Upper lobe of left lung (tissue), 4 donors: Measurements from ENCODE around the gene SLC38A3.

Experiments used
- EP300 ChIP-seq, 4 donors: sonication (generic); formaldehyde crosslinking; IDR thresholded peaks; one replicate each; pipeline ENCODE4 v1.5.1; 2017; ENCODE audit warnings: antibody characterized with exemption in 4 of 4, control low read depth in 2 of 4
- TF ChIP-seq, protein P1 (sequence below), 6 experiments: fragments of 450-650 bp in 4 of 6; fragments of 200-600 bp in 2 of 6; sonication (generic) in 2 of 6; IDR thresholded peaks; one replicate each; pipeline ENCODE4 v1.5.1; 2016 to 2019; ENCODE audit warnings: antibody characterized with exemption in 6 of 6

DNA sequence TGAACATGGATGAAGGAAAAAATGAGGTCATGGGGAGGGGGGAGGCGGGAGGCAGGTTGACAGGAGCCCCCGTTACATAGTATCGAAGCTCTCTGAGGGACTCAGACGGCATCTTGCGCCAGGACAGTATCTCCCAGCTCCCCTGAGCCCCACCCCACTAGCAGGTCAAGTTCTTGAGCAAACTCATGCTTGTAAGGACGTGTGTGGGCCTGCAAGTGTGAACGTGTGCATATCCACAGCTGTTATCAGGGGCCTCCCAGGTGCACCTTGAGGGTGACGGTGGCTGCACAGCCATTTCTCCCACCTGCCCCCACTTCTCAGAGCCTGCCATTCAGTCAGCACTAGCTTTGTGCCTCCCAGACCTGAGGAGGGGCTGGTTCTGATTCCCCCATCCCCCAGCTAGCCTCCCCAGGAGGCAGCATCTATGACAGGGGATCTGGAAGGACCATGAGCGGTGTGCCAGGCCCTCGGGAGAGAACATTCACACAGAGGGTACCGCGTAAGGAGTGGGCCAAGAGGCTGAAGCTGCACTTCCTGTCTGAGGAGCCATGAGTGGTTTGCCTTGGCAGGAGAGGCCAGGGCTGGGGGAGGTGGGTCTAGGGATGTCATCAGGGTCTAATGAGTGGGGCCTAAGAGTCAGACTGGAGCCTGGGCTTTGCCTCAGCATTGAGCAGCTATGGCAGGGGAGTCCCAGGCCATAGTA lies 47.1 kb upstream of the SLC38A3 start:
- TF ChIP-seq, protein P1, sequence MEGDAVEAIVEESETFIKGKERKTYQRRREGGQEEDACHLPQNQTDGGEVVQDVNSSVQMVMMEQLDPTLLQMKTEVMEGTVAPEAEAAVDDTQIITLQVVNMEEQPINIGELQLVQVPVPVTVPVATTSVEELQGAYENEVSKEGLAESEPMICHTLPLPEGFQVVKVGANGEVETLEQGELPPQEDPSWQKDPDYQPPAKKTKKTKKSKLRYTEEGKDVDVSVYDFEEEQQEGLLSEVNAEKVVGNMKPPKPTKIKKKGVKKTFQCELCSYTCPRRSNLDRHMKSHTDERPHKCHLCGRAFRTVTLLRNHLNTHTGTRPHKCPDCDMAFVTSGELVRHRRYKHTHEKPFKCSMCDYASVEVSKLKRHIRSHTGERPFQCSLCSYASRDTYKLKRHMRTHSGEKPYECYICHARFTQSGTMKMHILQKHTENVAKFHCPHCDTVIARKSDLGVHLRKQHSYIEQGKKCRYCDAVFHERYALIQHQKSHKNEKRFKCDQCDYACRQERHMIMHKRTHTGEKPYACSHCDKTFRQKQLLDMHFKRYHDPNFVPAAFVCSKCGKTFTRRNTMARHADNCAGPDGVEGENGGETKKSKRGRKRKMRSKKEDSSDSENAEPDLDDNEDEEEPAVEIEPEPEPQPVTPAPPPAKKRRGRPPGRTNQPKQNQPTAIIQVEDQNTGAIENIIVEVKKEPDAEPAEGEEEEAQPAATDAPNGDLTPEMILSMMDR (IDR thresholded peaks at IDR 0.05) = no peak
- no peak for TF ChIP-seq EP300 (IDR thresholded peaks at IDR 0.05)
